HG03196 (cell line): ENCODE data around the gene TAF1B.

Source experiments
- ATAC-seq: cut with Tn5 transposase; IDR thresholded peaks from one replicate; pipeline ENCODE4 v1.9.1; 2021; ENCODE audit not compliant: unreplicated experiment

Gene TAF1B

DNA sequence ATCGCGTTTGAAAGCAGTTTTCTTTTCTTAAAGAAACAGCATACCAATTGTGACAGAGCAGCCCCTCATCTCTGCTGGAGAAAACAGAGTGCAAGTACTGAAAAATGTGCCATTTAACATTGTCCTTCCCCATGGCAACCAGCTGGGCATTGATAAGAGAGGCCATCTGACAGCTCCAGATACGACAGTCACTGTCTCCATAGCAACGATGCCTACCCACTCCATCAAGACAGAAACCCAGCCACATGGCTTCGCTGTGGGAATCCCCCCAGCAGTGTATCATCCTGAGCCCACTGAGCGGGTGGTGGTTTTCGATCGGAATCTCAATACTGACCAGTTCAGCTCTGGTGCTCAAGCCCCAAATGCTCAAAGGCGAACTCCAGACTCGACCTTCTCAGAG, 117.7 kb downstream of the TAF1B start:
- no peak for ATAC-seq

DNA sequence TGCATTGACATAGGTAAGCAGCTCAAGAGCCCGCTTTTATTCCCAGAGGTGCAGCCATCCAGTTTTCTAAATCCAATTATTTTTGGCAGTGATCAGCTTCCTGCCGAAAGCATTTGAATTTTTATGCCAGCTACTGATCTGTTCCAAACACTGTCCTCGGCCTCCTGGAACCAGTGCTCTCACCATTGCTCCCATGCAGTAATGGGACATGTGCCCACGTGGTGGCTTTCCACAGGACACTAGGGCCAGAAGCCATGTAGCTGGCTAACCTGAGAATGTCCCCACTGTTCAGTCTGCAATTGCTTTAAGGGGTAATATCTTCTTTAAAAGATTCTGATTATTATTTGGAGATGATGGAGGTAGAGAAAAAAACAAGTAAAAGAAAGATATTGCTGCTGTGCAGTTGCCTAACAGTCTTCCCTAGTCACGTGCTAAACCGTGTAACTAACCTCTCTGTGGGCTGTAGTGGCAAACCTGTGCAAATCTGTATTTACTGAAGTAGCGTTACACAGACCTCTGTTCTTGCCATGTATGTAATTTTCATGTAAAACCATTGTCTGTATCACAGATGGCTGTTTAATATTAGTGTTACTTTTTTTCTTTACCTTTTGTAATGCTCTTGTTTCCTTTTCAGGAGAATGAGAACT, 121.2 kb downstream of the TAF1B start:
- ATAC-seq: no peak

DNA sequence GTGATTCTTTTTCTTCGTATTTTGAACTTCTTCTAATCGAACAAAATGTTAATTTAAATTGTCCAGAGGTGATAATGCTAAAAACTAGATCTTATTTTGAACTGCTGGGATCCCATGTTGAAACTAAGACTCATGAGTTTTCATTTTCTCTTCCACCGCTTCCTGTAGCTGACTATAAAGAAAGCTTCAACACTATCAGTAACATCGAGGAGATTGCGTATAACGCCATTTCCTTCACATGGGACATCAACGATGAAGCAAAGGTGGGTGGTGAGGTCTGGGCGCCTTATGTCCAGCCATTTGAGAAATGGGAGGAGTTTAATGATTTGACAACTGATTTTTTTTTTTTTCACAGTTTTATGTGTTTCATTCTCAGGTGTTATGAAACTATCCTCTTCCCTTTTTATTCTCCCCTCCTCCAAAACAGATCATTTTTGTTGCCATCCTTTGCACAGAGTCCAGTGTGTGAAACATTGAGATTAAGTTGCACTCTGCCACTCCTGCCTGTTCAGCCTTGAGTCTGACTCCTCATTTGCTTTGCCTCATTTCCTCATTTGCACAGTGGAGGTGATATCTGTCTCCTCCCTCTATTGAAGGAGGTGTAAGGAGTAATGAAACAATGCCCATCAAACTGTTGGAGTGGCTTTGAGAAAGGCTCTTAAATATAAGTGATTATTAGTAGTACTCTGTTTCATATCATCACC, 122.0 kb downstream of the TAF1B start:
- no peak for ATAC-seq

DNA sequence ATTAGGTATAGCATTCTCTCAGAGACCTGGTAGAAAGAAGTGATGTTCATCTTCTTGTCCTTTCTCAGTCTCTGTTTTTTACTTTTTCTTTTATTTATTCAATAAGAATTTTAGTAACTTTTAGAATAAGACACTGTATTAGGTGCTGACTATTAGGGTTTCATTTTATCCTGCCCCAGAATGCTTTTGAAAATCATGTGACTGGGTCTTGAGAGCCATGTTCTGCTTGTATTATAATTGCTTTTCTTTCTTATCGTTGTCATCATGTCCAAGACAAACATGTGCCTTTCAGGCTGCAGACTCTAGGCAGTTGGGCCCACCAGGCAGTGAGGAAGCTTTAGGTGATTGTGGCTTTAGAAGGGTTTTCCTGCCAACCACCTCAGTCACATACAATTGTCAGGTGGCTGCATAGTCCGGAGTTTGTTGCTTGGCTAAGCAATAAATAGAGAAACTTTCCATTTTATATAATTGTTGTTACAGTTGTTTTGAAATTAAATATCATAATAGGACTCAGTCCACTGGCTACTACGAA, 123.3 kb downstream of the TAF1B start:
- ATAC-seq: no peak

DNA sequence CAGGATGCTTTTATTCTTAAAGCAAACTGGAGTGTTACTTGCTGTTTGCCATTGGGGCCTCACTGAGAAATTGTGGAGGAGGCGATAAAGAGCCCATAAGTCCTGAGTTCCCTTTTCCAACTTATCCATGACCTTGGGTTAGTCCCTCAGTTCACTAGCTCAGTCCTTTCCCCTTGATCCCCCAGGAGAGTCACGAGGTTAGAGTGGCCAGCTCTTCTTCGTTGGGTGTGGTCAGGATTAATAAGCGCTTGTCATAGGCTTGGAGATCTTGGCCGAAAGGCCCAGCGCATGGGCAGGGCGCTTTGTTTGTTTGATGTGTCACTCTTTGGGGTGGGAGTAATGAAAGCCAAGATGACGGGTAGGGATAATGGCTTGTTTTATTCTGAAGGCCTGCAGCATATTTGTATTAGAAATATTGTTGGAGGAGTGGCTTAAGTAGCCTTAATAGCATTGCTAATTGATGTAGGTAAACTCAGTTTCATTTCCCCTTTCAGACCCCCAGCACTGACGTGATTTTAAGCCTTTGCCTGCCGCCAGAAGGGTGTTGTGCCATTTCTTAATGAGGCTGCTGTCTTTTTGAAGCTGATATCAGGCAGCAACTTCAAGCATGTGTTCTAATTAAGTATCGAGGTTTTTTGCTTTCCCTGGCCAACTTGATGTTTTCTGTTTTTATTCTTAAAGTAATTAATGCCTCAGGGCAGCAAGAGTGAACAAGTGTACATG, 123.9 kb downstream of the TAF1B start:
- no peak for ATAC-seq

DNA sequence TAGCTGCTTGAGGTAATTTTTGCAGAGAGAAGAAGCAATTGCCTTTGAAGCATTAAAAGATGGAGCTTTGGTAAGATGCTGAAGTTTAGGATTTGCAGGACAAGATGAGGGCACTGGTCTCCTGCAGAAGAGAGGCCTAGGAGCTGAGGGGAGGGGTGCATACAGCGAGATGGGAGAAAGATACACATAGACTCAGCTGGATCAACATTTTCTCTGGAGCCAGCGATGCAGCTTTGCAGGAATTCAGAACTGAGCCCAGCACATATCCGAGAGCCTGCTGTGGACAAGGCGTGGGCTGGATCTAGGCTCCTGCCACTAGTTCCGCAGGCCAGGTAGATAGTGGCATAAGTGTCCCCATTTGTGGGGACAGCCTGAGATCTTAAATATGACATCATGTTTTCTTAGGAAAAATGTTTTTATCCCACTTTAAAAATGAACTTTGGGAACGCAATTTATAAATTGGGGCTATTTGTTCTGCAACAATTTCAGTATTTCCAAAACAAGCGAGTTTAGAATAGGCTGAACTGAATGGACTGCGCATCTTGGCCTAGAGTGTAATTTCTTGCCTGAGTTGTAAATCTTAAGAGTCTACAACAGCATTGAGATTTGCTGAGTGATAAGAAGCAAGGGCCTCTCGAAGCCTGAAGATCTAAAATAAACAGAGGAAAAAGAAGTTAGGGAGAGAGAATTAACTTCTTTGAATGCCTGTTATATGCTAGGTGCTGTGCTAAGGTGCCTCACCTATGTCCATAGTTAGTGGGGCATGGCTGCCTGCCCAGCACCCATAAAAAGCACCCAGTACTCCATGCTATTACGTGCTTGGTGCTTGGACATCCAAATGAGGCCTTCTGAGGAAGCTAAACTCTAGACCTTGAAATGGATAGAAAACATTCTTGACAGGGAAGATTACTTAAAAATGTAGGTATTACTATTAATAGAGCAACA, 125.6 kb downstream of the TAF1B start:
- no peak for ATAC-seq

DNA sequence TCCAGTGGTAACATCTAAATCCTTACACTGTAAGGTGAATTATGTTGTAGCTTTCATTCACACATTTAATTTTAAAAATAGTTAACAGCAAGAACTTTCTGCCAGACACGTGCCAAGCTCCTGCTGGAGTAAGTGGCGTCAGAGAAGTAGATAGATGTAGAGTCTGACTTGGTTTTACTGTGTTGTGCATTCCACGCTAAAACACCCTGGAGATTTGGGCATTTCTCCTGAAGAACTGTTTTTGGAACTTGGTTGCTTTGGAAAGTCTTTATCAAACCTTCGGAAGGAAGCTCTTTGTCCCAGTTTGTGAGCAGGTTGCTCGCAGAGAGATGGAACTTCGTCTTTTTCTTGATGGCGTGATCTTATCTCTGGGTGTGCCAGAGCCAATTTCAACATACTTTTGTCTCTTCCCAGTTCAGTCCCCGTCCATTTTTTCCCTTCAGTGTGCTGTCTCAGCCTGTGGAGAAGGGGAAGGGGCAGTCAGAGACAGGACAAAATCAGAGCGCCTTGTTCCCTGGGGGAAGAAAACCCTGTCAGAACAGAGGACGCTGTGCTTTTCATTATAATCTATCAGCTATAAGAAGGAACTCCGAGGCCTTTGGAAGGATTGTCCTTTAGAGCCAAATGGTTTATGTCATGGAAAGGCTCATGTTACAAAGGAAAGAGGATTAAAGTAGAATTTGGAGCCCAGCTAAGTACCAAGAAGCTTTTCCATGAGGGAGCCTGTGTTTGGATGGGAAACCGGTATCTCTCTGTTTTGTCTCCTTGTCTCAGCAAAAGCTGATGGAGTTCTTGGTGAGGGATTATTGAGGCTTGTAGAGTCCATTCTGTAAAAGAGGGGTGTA, 127.1 kb downstream of the TAF1B start:
- ATAC-seq: no peak

DNA sequence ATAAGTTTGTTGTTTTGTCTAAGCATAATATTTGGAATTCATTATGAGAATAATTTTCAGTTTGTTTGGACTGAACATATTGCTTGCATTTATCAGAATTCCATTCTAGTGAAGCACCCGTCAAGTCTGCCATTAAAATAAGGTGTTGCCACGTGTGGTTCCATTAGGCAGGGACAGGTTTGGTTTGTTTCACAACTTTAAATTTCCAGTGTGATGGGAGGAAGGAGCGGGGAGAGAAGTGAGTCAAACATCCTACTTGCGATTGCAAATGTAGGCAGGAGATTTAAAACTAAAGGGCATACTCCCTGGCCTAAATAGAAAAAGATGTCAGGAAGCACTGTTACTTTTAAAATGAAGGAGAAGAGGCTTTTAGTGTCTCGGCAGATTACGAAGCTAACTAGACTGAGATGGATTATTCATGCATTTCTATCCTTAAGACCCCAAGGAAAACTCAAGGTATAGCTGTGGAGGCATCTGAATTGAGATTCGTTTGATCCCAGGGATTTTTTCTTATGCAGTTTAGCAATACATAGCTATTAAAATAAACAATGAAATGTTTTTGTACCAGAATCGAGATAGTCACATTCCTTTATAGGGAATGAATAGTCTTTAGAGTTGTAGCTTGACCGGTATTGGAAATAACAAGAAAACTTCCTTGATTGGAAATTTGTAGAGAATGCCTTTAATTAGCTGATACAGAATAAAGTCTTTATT, 128.0 kb downstream of the TAF1B start:
- no peak for ATAC-seq

DNA sequence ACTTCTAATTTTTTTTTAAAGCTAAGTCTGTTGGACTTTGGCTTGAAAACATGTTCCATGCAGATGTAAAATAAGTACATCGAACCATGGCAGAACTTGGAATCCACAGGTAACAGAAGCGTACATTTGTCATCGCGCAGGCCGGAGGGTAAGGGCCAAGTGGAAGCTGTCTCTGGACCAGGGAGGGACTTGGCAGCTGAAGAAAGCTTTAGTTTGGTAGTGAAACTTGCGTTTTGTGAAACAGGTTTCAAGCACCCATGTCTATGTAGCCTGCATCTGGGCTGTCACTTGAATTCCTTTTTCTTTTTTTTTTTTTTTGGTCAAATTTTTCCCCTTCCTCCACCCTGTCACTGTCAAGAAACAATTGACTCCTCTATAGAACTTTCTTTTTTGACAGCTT, 128.6 kb downstream of the TAF1B start:
- no peak for ATAC-seq

DNA sequence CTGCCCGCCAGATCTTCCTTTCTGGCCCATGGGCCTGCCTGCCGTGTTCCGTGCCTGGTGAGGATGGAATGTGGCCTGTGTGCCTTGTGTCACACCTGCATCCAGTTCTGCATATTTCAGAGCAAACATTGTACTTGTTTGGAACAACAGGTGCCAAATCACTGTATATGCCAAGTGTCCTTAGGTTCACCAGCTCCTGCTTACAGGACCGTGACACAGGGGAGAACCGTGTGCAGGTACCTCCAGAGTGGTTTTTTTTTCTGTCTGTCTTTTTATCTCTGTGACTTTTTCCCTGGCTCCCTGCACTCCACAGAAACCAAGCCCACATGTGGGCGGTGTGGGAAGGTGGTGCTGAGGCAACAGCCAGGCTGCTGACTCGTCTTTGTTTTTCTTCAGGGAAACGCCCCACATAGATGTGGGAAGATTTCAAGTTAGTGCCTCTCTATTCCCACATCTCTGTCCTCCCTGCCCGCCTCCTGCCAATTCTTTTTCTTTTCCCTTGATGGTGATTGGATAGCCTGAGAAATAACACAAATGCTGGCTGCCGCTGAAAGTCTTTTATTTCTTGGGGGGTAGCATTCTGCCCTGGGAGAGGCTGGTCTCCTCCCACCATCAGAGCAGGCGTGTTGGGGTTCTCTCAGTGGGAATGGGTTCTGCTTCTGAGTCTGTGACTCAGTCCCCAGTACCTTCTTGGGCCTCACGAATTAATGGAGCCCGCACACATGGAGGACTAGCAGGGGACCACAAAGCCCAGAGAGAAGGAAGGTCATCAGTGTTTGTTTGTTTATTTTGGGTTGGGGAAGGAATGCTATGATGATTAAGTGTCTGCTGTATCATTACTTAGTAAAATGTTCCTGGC, 129.6 kb downstream of the TAF1B start:
- no peak for ATAC-seq

DNA sequence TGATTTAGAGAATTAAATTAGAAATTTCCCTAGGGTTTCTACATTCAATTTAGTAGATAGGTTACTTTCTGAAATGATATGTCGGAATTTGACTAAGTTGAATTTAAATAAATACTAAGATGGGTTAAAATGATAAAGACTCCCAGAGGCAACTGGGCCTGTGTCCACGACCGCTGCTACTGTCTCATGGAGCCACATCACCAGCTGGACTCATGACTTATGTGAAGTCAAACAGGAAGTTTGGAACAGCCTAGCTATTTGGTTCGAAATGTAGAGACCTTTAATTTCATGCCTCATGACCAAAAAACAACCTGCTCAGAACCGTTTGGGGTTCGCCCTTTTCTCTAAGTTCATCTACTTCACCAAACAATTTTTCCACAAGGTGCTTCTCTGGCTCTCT, 130.4 kb downstream of the TAF1B start:
- ATAC-seq: no peak

DNA sequence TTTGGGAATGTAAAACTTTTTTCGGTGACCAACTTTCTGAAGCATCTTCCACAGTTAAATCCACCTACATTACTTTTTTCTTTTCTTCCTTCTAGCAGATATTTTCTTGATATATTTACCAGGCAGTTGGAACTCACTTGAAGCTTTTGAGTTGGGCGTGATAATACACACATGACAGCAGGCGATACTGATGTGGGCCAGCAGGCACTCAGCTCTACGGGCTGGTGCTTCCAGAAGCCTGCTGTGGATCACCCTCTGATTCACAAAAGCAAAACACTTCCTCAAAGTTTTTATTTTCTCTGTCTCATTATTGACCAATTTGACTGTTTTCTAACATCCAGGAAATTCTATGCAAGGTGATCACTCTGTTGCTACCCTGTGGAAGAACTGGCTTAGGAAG, 131.1 kb downstream of the TAF1B start:
- no peak for ATAC-seq

GRCh38 chr2:9975328-9975727, 132.1 kb downstream of the TAF1B start:
- ATAC-seq: no peak

- ATAC-seq: no peak
Measured at GRCh38 chr2:9975805-9976447, 132.7 kb downstream of the TAF1B start.

GRCh38 chr2:9979977-9980376, 136.7 kb downstream of the TAF1B start:
- ATAC-seq: no peak

DNA sequence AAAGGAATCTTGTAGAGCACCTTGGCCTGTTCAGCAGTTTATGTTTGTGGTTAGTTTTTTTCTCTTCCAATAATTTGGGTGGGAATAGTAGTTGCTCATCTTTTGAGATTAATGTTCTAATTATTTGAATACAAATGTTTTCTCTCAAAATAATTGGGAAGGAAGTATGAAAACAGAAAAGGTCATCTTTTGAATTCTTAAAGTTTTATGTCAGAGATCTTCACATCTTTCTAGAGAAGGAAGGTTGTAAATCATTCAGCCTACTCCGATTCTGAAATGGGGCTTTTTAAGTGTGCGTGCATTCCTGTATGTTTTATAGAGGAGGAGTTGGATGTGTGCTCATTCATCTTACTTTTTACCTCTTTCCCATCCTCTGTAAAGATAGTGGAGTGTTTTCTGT, 137.2 kb downstream of the TAF1B start:
- no peak for ATAC-seq

- ATAC-seq: no peak
Measured at GRCh38 chr2:9981655-9982054, 138.4 kb downstream of the TAF1B start.

GRCh38 chr2:9982248-9982647, 139.0 kb downstream of the TAF1B start:
- no peak for ATAC-seq
